Panc1 (cell line): ENCODE measurements around the gene TSPAN16.

Experiments
- POLR2AphosphoS5 ChIP-seq: IDR thresholded peaks from 2 replicates; pipeline ENCODE4 v1.6.1; 2012; ENCODE audit warnings: mild to moderate bottlenecking, low read depth, low read length, moderate library complexity
- TF ChIP-seq, protein P1 (sequence below): fragments of 450-650 bp; IDR thresholded peaks from 2 replicates; pipeline ENCODE4 v1.5.1; 2017; ENCODE audit warnings: mild to moderate bottlenecking

DNA sequence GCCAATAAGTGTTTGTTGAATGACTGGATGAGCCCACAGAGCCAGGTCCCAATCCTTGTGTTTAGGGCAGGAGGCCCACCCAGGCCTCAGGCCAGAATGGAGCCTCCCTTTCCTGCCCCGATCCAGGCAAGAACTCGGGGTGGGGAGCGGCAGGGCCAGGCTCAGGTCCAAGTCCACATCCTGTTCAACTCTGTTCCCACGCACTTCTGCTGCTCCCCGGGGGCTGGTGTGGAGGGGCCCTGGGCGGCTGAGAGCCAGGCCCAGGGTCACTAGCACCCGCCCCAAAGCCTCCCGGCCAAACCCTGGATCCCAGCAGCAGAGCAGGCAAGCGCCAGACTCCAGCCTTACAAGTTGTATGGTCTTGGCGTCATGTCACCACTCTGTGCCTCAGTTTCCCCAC is 48.6 kb upstream of the TSPAN16 start:
- no peak for TF ChIP-seq POLR2AphosphoS5
- TF ChIP-seq, protein P1, sequence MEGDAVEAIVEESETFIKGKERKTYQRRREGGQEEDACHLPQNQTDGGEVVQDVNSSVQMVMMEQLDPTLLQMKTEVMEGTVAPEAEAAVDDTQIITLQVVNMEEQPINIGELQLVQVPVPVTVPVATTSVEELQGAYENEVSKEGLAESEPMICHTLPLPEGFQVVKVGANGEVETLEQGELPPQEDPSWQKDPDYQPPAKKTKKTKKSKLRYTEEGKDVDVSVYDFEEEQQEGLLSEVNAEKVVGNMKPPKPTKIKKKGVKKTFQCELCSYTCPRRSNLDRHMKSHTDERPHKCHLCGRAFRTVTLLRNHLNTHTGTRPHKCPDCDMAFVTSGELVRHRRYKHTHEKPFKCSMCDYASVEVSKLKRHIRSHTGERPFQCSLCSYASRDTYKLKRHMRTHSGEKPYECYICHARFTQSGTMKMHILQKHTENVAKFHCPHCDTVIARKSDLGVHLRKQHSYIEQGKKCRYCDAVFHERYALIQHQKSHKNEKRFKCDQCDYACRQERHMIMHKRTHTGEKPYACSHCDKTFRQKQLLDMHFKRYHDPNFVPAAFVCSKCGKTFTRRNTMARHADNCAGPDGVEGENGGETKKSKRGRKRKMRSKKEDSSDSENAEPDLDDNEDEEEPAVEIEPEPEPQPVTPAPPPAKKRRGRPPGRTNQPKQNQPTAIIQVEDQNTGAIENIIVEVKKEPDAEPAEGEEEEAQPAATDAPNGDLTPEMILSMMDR, result no peak
